NCI-H2196 treated with DMSO at 0.1 percent for 48 hours (cell line): ENCODE results near the gene CREG1.
"Not testable (repeated sequence)": the region's sequence is repeated elsewhere in the genome, so short reads cannot be mapped to it uniquely, and the experiment has no call there.

Experiments
- DNase-seq: peaks from one replicate; lab custom pipeline; 2025; ENCODE audit not compliant: unreplicated experiment; lab: John Stamatoyannopoulos, UW

The CREG1 gene

GRCh38 chr1:167564612-167565270 is 11.2 kb upstream of the CREG1 start:
- DNase-seq: no peak

GRCh38 chr1:167563579-167564246 is 10.2 kb upstream of the CREG1 start:
- no peak for DNase-seq

GRCh38 chr1:167562702-167563101 is 9.1 kb upstream of the CREG1 start:
- no peak for DNase-seq

GRCh38 chr1:167561753-167562152 is 8.2 kb upstream of the CREG1 start:
- DNase-seq: no peak

GRCh38 chr1:167555971-167556714 is 2.6 kb upstream of the CREG1 start:
- DNase-seq: peak; percentile 82

- not testable (repeated sequence) for DNase-seq
Observed at GRCh38 chr1:167555072-167555471, 1.5 kb upstream of the CREG1 start.

- DNase-seq: no peak
Observed at GRCh38 chr1:167554028-167554779, 642 bp upstream of the CREG1 start.

GRCh38 chr1:167551362-167551761 is 2.2 kb downstream of the CREG1 start:
- no peak for DNase-seq

GRCh38 chr1:167548059-167548932 is 5.3 kb downstream of the CREG1 start:
- DNase-seq: no peak

- DNase-seq: no peak
Observed at GRCh38 chr1:167546935-167547334, 6.6 kb downstream of the CREG1 start.

- DNase-seq: no peak
Observed at GRCh38 chr1:167545349-167545748, 8.2 kb downstream of the CREG1 start.

- DNase-seq: no peak
Observed at GRCh38 chr1:167544447-167545093, 9.0 kb downstream of the CREG1 start.

GRCh38 chr1:167543199-167543990 is 10.2 kb downstream of the CREG1 start:
- DNase-seq: no peak

- no peak for DNase-seq
Observed at GRCh38 chr1:167542109-167543032, 11.2 kb downstream of the CREG1 start.

GRCh38 chr1:167541610-167542009 is 12.0 kb downstream of the CREG1 start:
- no peak for DNase-seq

- DNase-seq: no peak
Observed at GRCh38 chr1:167541003-167541402, 12.6 kb downstream of the CREG1 start.

GRCh38 chr1:167538657-167539056 is 14.9 kb downstream of the CREG1 start:
- no peak for DNase-seq

- peak; percentile 44 for DNase-seq
Observed at GRCh38 chr1:167533851-167534300, 19.7 kb downstream of the CREG1 start.
